ENCODE measurements around the gene GPR34. TPM values are rescaled to one million over a fixed set of nuclear protein-coding genes. Genes with fewer than 3 reads are reported as not detected.
"Not testable (repeated sequence)": the region's sequence is repeated elsewhere in the genome, so short reads cannot be mapped to it uniquely, and the experiment has no call there.

The GPR34 gene
- polyA plus RNA-seq (2013, experiment 1 of 2; ENCODE audit: insufficient read length), result 0.12 TPM
- polyA plus RNA-seq (2013, experiment 2 of 2; ENCODE audit: insufficient read length), result 0.64 TPM

GRCh38 chrX:41688835-41689234 lies at the start of gene GPR34:
Gene GPR34 (plus strand): TSS chrX:41688973. CDS start chrX:41695634, 6,661 bp downstream.
- no peak for DNase-seq

GRCh38 chrX:41646201-41646600 lies 42.6 kb upstream of the GPR34 start:
- DNase-seq, result not testable (repeated sequence)

GRCh38 chrX:41653125-41653524 lies 35.6 kb upstream of the GPR34 start:
- no peak for DNase-seq

- no peak for DNase-seq
Measured at GRCh38 chrX:41655101-41655500, 33.7 kb upstream of the GPR34 start.

GRCh38 chrX:41655631-41656030 lies 33.1 kb upstream of the GPR34 start:
- no peak for DNase-seq

GRCh38 chrX:41661366-41662095 lies 27.2 kb upstream of the GPR34 start:
- peak; percentile 16 for DNase-seq

- no peak for DNase-seq
Measured at GRCh38 chrX:41664375-41664901, 24.3 kb upstream of the GPR34 start.

GRCh38 chrX:41664908-41665307 lies 23.9 kb upstream of the GPR34 start:
- DNase-seq, result no peak

GRCh38 chrX:41665686-41666085 lies 23.1 kb upstream of the GPR34 start:
- DNase-seq, result no peak

GRCh38 chrX:41666251-41666650 lies 22.5 kb upstream of the GPR34 start:
- peak; percentile 22 for DNase-seq

- no peak for DNase-seq
Measured at GRCh38 chrX:41667631-41668030, 21.1 kb upstream of the GPR34 start.

- no peak for DNase-seq
Measured at GRCh38 chrX:41670112-41670511, 18.7 kb upstream of the GPR34 start.

GRCh38 chrX:41671082-41671481 lies 17.7 kb upstream of the GPR34 start:
- DNase-seq, result no peak

GRCh38 chrX:41672643-41673042 lies 16.1 kb upstream of the GPR34 start:
- no peak for DNase-seq

GRCh38 chrX:41676361-41676760 lies 12.4 kb upstream of the GPR34 start:
- DNase-seq, result not testable (repeated sequence)

- DNase-seq, result no peak
Measured at GRCh38 chrX:41677183-41678060, 11.4 kb upstream of the GPR34 start.

GRCh38 chrX:41684138-41684537 lies 4.6 kb upstream of the GPR34 start:
- DNase-seq, result no peak

GRCh38 chrX:41684940-41685339 lies 3.8 kb upstream of the GPR34 start:
- no peak for DNase-seq

- no peak for DNase-seq
Measured at GRCh38 chrX:41686788-41687187, 2.0 kb upstream of the GPR34 start.

- no peak for DNase-seq
Measured at GRCh38 chrX:41688156-41688555, 617 bp upstream of the GPR34 start.

- DNase-seq, result no peak
Measured at GRCh38 chrX:41689711-41690110, 938 bp downstream of the GPR34 start.

- DNase-seq, result peak; percentile 95
Measured at GRCh38 chrX:41692162-41692749, 3.5 kb downstream of the GPR34 start.

GRCh38 chrX:41693024-41693423 lies 4.3 kb downstream of the GPR34 start:
- DNase-seq, result no peak

All from fibroblast of skin of scalp (primary cell).